ENCODE results near the gene TOR1A. TPM values are rescaled to one million over a fixed set of nuclear protein-coding genes. Genes with fewer than 3 reads are reported as not detected.

The TOR1A gene
- total RNA-seq: 59.7 and 63.5 TPM in 2 replicates

- intact Hi-C loops (cut with micrococcal nuclease): loop anchor here (1.0 to 5.0 kb wide), 7 partner anchors 11 to 418 kb away; partner anchors contain the start of genes C9orf78, GPR107, TOR1B and USP20
These were observed at the start of gene TOR1A for GRCh38 chr9:129823935-129824601. TOR1A (minus strand) TSS chr9:129824136; CDS start chr9:129824085, 51 bp downstream.

DNA sequence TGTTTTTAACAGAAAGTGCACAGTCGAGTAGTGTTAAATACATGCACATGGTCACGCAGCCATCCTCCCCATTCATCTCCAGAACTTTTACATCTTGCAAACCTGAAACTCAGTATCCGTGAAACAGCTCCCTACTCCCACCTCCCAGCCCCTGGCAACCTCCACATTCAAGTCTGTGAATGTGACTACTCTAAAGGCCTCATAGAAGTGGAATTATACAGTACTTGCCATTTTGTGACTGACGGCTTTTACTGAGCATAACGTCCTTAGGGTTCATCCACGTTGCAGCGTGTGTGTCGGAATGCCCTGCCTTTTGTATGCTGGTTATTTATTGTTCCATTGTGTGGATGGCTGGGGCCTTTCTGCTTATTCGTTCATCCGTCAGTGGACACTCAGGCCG, 47.1 kb upstream of the TOR1A start:
- intact Hi-C loops (cut with micrococcal nuclease): no loop called here

- intact Hi-C loops (cut with micrococcal nuclease): loop anchor here (1.0 to 5.0 kb wide), 4 partner anchors 14 to 68 kb away; partner anchors contain the start of genes C9orf78, TOR1A, TOR1B and USP20
These were observed 45.9 kb upstream of the TOR1A start for GRCh38 chr9:129869585-129870501.

GRCh38 chr9:129868872-129869486, 45.0 kb upstream of the TOR1A start:
- intact Hi-C loops (cut with micrococcal nuclease): loop anchor here (1.0 to 5.0 kb wide), 4 partner anchors 15 to 67 kb away; partner anchors contain the start of genes C9orf78, TOR1A, TOR1B and USP20

DNA sequence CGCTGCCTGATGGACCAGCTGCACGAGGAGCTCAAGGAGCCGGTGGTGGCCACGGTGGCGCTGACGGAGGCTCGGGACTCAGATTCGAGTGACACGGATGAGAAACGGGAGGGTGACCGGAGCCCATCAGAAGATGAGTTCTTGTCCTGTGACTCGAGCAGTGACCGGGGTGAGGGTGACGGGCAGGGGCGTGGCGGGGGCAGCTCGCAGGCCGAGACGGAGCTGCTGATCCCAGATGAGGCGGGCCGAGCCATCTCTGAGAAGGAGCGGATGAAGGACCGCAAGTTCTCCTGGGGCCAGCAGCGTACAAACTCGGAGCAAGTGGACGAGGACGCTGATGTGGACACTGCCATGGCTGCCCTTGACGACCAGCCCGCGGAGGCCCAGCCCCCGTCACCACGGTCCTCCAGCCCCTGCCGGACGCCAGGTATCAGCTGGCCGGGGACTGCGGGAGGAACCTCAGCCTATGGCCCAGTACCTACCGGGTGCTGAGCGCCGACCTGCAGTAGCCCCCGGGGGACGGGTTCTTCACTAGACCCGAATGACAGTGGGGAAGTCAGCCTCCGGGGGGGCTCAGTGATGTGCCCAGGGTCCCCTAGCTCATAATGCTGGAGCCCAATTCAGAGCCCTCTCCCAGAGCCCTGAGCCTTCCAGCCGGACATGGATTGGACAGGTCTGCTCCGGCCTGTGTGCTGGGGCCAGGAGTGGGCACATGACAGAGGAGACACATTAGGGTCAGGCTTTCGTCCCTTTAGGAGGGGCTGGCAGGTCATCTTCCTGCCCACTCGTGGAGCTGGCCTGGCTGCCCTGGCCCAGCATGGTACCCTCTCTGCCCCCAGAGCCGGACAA, 44.3 kb upstream of the TOR1A start:
- intact Hi-C loops (cut with micrococcal nuclease): loop anchor here (5.0 kb wide), 1 partner anchor 66 kb away; the partner anchor contains the start of gene TOR1B

DNA sequence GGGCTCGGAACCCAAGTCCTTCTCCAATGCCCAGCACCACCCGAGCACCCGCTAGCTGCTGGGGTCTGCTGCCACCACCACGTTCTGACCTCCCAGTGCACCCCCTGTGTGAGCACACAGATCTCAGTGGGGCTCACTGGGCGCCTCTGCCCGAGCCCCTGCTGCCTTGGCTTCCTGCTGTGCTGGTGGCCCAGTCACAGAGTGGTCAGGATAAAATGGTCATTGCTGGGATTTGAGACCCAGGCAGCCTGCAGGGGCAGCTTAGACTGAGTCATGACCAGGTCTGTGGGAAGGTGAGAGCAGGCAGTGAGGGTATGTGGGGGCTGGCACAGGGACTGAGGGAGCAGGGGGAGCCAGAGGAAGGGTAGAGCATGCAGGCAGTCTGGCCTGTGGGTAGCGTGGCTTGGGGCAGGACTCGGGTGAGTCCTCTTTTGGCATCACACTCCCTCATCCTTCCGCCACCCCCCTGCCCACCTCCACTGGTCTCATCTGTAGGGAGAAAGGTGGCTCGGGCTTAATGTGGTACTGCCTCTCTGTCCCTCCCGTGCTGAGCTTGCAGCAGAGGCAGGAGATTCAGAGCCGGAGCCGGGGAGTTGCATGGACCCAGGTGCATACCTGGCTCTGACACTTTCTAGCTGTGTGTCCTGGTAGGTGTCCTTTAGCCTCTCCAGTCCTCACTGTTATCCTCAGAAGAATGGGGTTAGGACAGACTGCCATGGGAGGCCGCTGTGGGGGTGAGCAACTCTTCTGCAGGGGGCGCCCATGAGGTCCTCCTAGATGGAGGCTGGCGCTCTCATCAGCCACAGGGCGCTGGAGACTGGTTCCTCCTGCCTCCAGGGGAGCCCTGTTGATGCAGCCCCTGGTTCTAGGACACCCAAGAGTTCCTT, 43.4 kb upstream of the TOR1A start:
- intact Hi-C loops (cut with micrococcal nuclease): loop anchor here (5.0 kb wide), 1 partner anchor 65 kb away; the partner anchor contains the start of gene TOR1B

DNA sequence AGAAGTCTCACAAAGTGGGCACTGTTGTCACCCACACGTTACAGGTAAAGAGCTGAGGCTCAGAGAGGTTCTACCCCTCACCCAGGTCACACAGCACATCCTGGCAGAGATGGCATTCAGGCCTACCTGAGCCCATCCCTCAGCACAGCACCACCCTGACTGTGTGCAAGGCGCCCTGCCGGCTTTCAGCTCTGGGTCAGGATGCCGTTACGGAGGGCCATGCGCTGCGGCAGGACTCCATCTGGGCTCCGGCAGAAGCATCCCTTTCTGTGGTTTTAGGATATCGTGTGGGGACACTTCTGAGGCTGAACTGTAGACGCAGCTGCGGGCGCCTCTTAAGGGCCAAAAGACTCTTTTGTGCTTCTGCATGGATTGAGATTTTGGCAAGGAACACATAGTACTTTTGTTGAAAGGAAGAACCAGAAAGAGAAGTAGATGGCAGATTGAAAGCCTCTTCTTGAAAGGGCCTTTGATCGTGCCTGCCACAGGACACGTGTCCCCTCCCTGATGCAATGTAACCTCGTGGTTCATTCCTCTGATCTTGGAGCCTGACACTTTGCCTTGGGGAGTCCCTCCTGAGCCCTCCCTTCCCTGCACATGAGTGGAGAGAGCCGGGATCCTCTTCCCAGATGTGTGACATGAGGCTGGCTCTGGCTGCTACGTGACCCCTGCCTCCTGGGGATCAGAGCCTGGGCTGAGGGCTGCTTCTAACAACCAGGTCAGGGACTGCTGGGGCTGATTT, 42.6 kb upstream of the TOR1A start:
- intact Hi-C loops (cut with micrococcal nuclease): loop anchor here (5.0 kb wide), 1 partner anchor 64 kb away; the partner anchor contains the start of gene TOR1B

DNA sequence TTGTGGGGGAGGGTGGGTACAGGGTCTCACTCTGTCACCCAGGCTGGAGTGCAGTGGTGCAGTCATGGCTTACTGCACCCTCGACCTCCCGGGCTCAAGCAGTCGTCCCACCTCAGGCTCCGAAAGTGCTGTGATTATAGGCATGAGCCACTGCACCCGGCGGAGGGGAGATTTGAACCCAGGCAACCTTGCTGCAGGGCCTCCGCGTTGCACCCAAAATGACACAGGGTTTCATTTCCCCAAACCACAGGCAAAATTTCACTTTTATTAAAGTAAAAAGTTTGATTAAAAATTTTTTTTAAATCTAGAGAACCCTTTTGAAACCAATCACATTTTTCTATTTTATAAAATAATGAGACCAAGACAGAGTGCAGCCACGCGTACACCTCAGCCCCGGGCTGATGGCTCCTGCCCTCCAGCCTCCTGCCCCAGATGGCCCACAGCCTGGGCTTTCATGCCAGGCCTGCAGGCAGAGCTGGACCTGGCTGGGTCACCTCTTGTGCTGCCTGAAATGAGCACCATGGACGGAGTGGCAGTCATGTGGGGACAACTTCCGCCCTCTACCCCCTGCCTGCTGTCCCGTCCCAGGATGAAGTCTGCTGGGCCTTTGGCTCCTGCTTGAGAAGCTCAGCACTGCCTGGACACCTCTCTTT, 41.9 kb upstream of the TOR1A start:
- intact Hi-C loops (cut with micrococcal nuclease): loop anchor here (5.0 kb wide), 1 partner anchor 63 kb away; the partner anchor contains the start of gene TOR1B

DNA sequence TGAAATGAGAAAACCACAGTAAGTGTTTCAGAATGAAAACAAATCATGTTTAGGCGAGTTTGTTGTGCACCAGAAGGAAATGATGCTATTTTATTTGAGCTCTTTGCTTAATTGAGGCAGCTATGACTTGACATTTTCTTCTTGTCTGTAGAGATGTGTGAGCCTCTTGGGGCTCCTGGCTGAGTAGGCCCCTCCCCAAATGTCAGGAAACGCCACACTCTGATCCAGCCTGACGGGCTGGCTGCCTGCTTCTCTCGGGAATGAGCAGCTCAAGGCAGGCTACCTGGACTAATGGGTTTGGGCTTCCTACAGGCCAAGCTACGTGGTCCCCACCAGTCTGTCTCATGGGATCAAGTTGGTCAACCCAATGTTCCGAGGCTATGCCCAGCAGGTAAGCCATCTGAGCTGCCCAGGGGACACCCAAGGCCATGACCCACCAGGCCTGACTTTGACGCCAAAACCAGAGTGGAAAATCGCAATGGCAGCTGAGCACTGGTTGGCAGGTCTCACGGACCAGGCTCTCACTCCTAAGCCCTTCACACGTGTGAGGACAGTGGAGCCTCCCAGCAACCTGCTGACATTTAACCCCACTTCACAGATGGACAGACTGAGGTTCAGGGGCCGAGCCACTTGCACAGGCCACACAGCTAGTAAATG, 41.2 kb upstream of the TOR1A start:
- intact Hi-C loops (cut with micrococcal nuclease): loop anchor here (5.0 kb wide), 1 partner anchor 63 kb away; the partner anchor contains the start of gene TOR1B

DNA sequence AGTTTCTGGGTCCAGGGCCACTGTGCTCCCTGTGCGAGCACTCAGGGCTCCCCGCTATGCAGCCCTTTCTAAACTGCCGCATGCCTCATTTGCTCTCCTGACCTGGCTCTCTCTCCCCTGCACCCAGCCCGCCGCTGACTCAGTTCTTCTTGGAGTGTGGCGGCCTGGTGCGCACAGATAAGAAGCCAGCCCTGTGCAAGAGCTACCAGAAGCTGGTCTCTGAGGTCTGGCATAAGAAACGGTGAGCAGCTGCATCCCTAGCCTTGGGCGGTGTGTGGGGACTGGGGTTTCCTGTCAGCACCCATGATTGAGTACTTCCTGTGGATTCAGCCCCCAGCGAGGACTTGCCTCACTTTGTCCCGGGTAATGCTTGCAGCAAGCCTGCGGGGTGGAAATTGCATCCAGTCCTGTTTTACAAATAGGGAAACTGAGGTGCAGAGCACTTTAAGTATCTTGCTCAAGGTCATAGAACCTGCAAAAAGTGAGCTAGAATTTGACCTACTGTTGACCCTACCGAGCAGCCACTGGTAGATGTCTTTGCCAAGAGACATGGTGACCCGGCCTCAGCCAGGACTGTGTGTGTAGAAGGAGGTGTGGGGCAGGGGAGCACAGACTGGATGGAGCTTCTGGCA, 39.2 kb upstream of the TOR1A start:
- intact Hi-C loops (cut with micrococcal nuclease): loop anchor here (1.0 kb wide), 1 partner anchor 28 kb away; the partner anchor contains the start of genes C9orf78 and USP20

DNA sequence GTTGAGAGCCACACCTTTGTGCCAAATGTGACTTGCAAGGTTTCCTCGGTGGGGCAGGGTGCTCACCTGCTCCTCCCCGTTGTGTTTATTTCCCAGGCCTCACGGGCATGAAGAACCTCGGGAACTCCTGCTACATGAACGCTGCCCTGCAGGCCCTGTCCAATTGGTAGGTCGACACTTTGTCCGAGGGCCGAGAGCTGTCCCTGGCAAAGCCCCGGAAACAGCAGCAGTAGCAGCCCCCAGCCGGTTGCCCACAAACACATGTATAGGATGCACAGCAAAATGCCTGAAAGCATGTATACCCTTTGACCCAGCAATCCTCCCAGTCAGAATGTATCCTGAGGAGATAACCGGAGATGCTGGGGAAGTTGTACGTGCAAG, 37.5 kb upstream of the TOR1A start:
- intact Hi-C loops (cut with micrococcal nuclease): no loop called here

DNA sequence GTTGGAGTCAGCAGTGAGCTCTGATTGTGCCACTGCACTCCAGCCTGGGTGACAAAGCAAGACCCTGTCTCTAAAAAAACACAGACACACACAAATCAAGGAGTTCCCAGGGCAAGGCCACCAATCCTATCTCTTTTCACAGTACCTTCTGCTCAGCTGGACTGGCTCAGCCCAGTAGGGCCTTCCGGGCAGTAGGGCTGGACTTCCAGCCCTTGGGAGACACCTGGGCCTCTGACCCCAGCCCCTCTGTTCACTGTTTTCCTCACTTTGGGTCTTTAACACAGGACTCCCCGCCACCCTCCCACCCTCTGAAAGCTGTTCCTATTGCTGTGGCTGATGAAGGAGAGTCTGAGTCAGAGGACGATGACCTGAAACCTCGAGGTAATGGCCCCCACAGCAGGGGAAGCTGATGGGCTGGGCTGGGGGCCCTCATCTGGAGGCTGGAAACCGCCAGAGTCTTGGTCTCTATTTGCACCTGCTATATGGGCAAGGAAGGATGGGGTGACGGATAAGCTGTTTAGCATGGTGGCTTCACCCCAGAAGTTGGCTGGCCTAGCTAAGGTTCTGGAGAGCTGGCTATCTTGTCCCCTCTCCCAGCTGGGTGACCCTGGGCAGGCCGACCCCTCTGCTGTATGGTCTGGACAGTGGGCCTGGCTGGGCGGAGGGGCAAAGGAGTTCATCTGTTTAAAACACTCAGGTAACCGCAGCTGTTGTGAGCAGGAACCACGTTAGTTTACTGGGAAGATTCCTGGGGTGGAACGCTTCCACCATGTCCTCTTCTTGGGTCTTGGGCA, 36.9 kb upstream of the TOR1A start:
- intact Hi-C loops (cut with micrococcal nuclease): no loop called here

DNA sequence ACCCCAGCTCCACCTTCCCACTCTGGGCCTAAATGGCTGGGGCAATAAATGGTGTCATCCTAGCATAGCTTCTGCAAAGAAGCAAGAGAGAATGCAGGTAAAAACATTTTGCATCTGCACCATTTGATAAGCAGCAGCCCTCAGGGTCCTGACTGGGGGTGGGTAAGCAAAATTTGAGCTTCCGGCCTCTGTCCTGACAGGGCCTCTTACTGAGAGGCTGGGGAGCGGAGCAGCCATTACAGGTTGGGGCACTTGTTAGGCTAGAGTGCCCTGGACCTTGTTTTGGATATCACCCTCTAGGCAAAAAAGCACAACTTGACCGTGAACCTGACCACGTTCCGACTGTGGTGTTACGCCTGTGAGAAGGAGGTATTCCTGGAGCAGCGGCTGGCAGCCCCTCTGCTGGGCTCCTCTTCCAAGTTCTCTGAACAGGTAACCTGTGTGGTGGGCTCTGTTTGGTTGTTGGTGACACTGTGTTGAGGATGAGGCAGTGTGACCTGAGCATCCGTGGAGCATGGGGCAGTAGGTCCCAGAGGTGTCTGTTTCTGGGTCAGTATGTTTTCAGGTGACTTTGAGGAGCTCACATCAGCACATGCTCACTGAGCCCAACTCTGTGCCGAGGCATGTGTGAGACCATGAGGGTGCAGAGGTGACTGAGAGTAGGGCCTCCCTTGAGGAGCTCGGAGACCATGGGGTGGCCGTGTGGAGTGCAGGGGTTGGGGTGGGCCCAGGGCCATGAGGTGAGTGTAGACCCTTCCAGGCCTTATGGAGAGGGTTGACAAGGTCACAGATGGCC, 34.4 kb upstream of the TOR1A start:
- intact Hi-C loops (cut with micrococcal nuclease): no loop called here

- intact Hi-C loops (cut with micrococcal nuclease): no loop called here
These were observed 33.3 kb upstream of the TOR1A start for GRCh38 chr9:129857207-129857606.

DNA sequence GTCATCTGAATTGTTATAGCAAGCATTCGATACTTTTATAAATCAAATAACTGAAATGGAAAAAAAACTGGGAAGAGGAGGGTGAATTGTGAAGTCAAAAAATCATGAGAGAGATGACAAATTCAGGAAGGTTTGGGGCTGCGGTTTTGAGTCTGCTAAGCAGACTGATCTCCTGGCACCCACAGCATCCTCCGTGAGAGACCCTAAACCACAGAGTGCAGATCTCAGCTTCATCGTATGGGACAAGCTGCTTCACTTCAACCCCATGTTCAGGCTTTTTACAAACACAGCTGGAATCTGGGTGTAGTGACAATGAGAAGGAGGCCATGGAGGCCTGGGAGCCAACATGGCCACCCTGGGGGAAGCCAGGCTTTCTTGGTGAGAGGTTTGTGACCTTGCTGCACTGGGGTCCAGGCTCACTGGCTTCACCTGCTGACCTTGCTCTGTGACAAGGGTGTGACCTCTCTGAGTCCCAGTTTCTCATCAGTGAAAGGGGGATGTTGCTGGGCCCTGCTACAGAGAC, 30.7 kb upstream of the TOR1A start:
- intact Hi-C loops (cut with micrococcal nuclease): no loop called here
